ENCODE data around the gene STEAP1.
"Not testable (repeated sequence)": the region's sequence is repeated elsewhere in the genome, so short reads cannot be mapped to it uniquely, and the experiment has no call there.

The STEAP1 gene

GRCh38 chr7:90153943-90154771 is at the start of gene STEAP1:
TSS of gene STEAP1 (plus strand) at chr7:90154469. CDS start at chr7:90159789, 5,320 bp downstream.
- not testable (repeated sequence) for H3K36me3 ChIP-seq

GRCh38 chr7:90114972-90115371 is 39.3 kb upstream of the STEAP1 start:
- H3K27ac ChIP-seq; H3K9me3 ChIP-seq; H3K36me3 ChIP-seq; H3K4me3 ChIP-seq (ENCODE audit: low read depth in 1 of 2, low read length in 1 of 2); H3K4me1 ChIP-seq (ENCODE audit: control insufficient read depth in 1 of 2, insufficient read depth in 1 of 2, low read depth in 1 of 2, low read length in 1 of 2): not testable (repeated sequence)
- peaks cover 33% of the 10 kb centered on the region for H3K27me3 ChIP-seq

More at GRCh38 chr7:90153943-90154771, at the start of gene STEAP1:
- H3K9me3 ChIP-seq; H3K27ac ChIP-seq; H3K4me1 ChIP-seq (ENCODE audit: control insufficient read depth in 1 of 2, insufficient read depth in 1 of 2, low read depth in 1 of 2, low read length in 1 of 2): not testable (repeated sequence)
- peak within 1 kb of the TSS in 1 of 2 experiments; percentile 49 for H3K4me3 ChIP-seq (ENCODE audit: low read depth in 1 of 2, low read length in 1 of 2)
- TF ChIP-seq CTCF (IDR thresholded peaks at IDR 0.05): peak; percentile 64
- peaks cover 43% of the 10 kb centered on the region for H3K27me3 ChIP-seq

GRCh38 chr7:90118551-90119177 is 35.6 kb upstream of the STEAP1 start:
- not testable (repeated sequence) for H3K36me3 ChIP-seq; H3K9me3 ChIP-seq; H3K4me1 ChIP-seq (ENCODE audit: control insufficient read depth in 1 of 2, insufficient read depth in 1 of 2, low read depth in 1 of 2, low read length in 1 of 2); H3K27ac ChIP-seq; H3K4me3 ChIP-seq (ENCODE audit: low read depth in 1 of 2, low read length in 1 of 2)
- H3K27me3 ChIP-seq: peaks cover 53% of the 10 kb centered on the region

- TF ChIP-seq CTCF (IDR thresholded peaks at IDR 0.05): no peak
Observed at GRCh38 chr7:90119178-90119971, 34.9 kb upstream of the STEAP1 start.

GRCh38 chr7:90120205-90120604 is 34.1 kb upstream of the STEAP1 start:
- not testable (repeated sequence) for H3K4me1 ChIP-seq (ENCODE audit: control insufficient read depth in 1 of 2, insufficient read depth in 1 of 2, low read depth in 1 of 2, low read length in 1 of 2); H3K9me3 ChIP-seq; H3K36me3 ChIP-seq; H3K4me3 ChIP-seq (ENCODE audit: low read depth in 1 of 2, low read length in 1 of 2); H3K27ac ChIP-seq
- peaks cover 53% of the 10 kb centered on the region for H3K27me3 ChIP-seq

More at GRCh38 chr7:90119178-90119971, 34.9 kb upstream of the STEAP1 start:
- no peaks in the 10 kb centered on the region for H3K36me3 ChIP-seq
- no peaks in the 10 kb centered on the region for H3K9me3 ChIP-seq
- H3K4me3 ChIP-seq (ENCODE audit: low read depth in 1 of 2, low read length in 1 of 2): no peak overlapping the region
- no peak overlapping the region for H3K27ac ChIP-seq
- H3K4me1 ChIP-seq (ENCODE audit: control insufficient read depth in 1 of 2, insufficient read depth in 1 of 2, low read depth in 1 of 2, low read length in 1 of 2): peaks cover 0 to 10% of the 10 kb centered on the region in 2 experiments
- peaks cover 53% of the 10 kb centered on the region for H3K27me3 ChIP-seq

- H3K27me3 ChIP-seq; H3K36me3 ChIP-seq; H3K4me3 ChIP-seq (ENCODE audit: low read depth in 1 of 2, low read length in 1 of 2); H3K27ac ChIP-seq; H3K9me3 ChIP-seq; H3K4me1 ChIP-seq (ENCODE audit: control insufficient read depth in 1 of 2, insufficient read depth in 1 of 2, low read depth in 1 of 2, low read length in 1 of 2): not testable (repeated sequence)
Observed at GRCh38 chr7:90131746-90132145, 22.5 kb upstream of the STEAP1 start.

GRCh38 chr7:90147079-90147960 is 6.9 kb upstream of the STEAP1 start:
- not testable (repeated sequence) for H3K4me3 ChIP-seq (ENCODE audit: low read depth in 1 of 2, low read length in 1 of 2); H3K36me3 ChIP-seq; H3K27me3 ChIP-seq; H3K9me3 ChIP-seq; H3K27ac ChIP-seq; H3K4me1 ChIP-seq (ENCODE audit: control insufficient read depth in 1 of 2, insufficient read depth in 1 of 2, low read depth in 1 of 2, low read length in 1 of 2)

GRCh38 chr7:90149428-90149827 is 4.8 kb upstream of the STEAP1 start:
- H3K4me1 ChIP-seq (ENCODE audit: control insufficient read depth in 1 of 2, insufficient read depth in 1 of 2, low read depth in 1 of 2, low read length in 1 of 2); H3K4me3 ChIP-seq (ENCODE audit: low read depth in 1 of 2, low read length in 1 of 2); H3K27ac ChIP-seq; H3K36me3 ChIP-seq; H3K9me3 ChIP-seq: not testable (repeated sequence)
- H3K27me3 ChIP-seq: peaks cover 13% of the 10 kb centered on the region

GRCh38 chr7:90151884-90152283 is 2.4 kb upstream of the STEAP1 start:
- H3K4me1 ChIP-seq (ENCODE audit: control insufficient read depth in 1 of 2, insufficient read depth in 1 of 2, low read depth in 1 of 2, low read length in 1 of 2); H3K27ac ChIP-seq; H3K4me3 ChIP-seq (ENCODE audit: low read depth in 1 of 2, low read length in 1 of 2); H3K9me3 ChIP-seq; H3K36me3 ChIP-seq: not testable (repeated sequence)
- H3K27me3 ChIP-seq: peaks cover 38% of the 10 kb centered on the region

- H3K9me3 ChIP-seq; H3K4me1 ChIP-seq (ENCODE audit: control insufficient read depth in 1 of 2, insufficient read depth in 1 of 2, low read depth in 1 of 2, low read length in 1 of 2); H3K36me3 ChIP-seq; H3K4me3 ChIP-seq (ENCODE audit: low read depth in 1 of 2, low read length in 1 of 2); H3K27ac ChIP-seq: not testable (repeated sequence)
- H3K27me3 ChIP-seq: peaks cover 43% of the 10 kb centered on the region
Observed at GRCh38 chr7:90152642-90153253, 1.5 kb upstream of the STEAP1 start.

All from neutrophil (primary cell).